Measurements from ENCODE around the gene FCGBP. TPM values are rescaled to one million over a fixed set of nuclear protein-coding genes. Genes with fewer than 3 reads are reported as not detected.
"Not testable (repeated sequence)": the region's sequence is repeated elsewhere in the genome, so short reads cannot be mapped to it uniquely, and the experiment has no call there.

FCGBP gene
- total RNA-seq, 1 donor from 2014 or later = 5.7 TPM

DNA sequence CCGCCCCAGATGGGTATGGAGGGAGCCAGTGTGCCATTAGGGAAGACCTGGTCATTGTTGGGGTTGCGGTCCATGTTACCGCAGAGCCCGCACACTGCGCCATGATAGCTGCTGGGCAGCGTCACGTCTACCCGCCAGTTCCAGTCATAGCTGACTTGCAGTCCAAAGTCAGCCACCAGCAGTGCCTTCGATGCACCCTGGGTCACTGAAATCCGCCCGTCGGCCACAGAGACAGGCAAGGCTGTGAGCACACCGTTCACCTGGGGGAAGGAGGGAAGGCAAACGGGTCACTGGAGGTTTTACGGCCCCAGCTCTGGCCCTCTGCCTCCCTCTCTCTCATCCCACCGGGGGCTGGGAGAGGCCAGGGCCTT lies 40.2 kb downstream of the FCGBP start:
- not testable (repeated sequence) for H3K9me3 ChIP-seq (ENCODE audit: control insufficient read depth in 3 of 3, low read length in 3 of 3); H3K27ac ChIP-seq (ENCODE audit: low read depth, low read length); H3K4me3 ChIP-seq (ENCODE audit: low read length in 3 of 3); H3K9ac ChIP-seq (ENCODE audit: low read depth in 1 of 3, low read length in 3 of 3); H3K36me3 ChIP-seq (ENCODE audit: control insufficient read depth in 3 of 3, insufficient read depth in 3 of 3, low read length in 3 of 3); H3K4me1 ChIP-seq (ENCODE audit: control insufficient read depth in 3 of 3, insufficient read depth in 3 of 3, low read length in 3 of 3)
- H3K27me3 ChIP-seq (ENCODE audit: control insufficient read depth in 3 of 3, insufficient read depth in 3 of 3, low read length in 3 of 3) = peaks cover 14 to 19% (median 14%) of the 10 kb centered on the region in 3 donors

DNA sequence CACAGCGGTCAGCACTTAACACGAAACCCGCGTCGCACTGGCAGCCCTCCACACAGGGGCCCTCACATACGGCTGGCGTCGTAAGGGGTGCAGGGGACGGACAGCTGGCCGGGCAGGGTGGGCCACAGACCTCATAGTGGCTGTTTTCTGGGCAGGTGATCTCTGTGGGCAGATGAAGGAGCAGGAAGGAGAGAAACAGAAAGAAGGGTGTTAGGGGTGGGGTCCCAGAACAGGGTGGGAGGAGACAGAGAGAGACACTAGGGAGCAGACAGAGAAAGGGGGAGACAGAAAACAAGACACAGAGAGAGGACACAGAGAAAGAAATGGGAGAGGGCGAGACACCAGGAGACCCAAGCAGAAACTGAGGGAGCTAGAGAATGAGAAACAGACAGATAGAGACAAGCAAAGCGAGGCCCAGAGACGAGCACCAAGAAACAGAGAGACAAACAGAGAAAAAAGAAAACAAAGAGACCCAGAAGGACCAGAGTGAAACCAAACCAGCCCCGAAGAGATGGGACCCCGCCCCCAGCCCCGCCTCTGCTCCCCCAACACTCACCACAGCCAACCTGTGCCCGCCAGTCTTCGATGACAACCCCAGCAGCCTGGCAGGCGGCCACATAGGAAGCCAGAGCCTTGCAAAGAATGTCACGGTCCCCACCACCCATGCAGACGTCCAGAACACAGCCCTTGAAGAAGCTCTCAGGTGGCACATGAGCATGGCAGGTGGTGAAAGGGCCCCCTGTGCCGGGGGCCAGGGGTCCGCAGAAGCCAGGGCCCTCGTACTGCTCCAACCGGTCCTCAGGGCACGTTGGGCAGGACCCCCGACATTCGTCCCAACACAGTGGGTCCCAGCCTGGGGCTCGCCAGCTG lies 40.8 kb downstream of the FCGBP start:
- not testable (repeated sequence) for H3K36me3 ChIP-seq (ENCODE audit: control insufficient read depth in 3 of 3, insufficient read depth in 3 of 3, low read length in 3 of 3); H3K9me3 ChIP-seq (ENCODE audit: control insufficient read depth in 3 of 3, low read length in 3 of 3); H3K4me1 ChIP-seq (ENCODE audit: control insufficient read depth in 3 of 3, insufficient read depth in 3 of 3, low read length in 3 of 3); H3K9ac ChIP-seq (ENCODE audit: low read depth in 1 of 3, low read length in 3 of 3); H3K27ac ChIP-seq (ENCODE audit: low read depth, low read length); H3K4me3 ChIP-seq (ENCODE audit: low read length in 3 of 3)
- H3K27me3 ChIP-seq (ENCODE audit: control insufficient read depth in 3 of 3, insufficient read depth in 3 of 3, low read length in 3 of 3) = peaks cover 14 to 19% (median 14%) of the 10 kb centered on the region in 3 donors

DNA sequence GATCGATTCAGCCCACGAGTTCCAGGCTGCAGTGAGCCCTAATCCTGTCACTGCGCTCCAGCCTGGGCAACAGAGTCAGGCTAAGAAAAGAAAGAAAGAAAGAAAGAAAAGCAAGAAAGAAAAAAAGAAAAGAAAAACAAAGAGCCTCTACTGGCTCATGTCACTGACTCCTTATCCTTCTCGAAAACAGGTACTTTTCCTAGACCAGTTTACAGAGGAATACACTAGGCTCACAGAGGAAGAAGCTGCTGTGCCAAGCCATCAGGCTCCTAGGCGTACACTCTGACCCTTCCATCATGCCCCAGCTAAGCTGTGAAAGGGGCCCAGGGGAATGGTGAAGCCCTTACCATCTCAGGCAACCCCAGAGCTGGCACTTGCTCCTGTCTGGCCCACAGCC lies 41.9 kb downstream of the FCGBP start:
- not testable (repeated sequence) for H3K27ac ChIP-seq (ENCODE audit: low read depth, low read length); H3K4me3 ChIP-seq (ENCODE audit: low read length in 3 of 3); H3K9me3 ChIP-seq (ENCODE audit: control insufficient read depth in 3 of 3, low read length in 3 of 3); H3K9ac ChIP-seq (ENCODE audit: low read depth in 1 of 3, low read length in 3 of 3); H3K4me1 ChIP-seq (ENCODE audit: control insufficient read depth in 3 of 3, insufficient read depth in 3 of 3, low read length in 3 of 3); H3K36me3 ChIP-seq (ENCODE audit: control insufficient read depth in 3 of 3, insufficient read depth in 3 of 3, low read length in 3 of 3)
- H3K27me3 ChIP-seq (ENCODE audit: control insufficient read depth in 3 of 3, insufficient read depth in 3 of 3, low read length in 3 of 3) = peaks cover 14 to 19% (median 14%) of the 10 kb centered on the region in 3 donors

DNA sequence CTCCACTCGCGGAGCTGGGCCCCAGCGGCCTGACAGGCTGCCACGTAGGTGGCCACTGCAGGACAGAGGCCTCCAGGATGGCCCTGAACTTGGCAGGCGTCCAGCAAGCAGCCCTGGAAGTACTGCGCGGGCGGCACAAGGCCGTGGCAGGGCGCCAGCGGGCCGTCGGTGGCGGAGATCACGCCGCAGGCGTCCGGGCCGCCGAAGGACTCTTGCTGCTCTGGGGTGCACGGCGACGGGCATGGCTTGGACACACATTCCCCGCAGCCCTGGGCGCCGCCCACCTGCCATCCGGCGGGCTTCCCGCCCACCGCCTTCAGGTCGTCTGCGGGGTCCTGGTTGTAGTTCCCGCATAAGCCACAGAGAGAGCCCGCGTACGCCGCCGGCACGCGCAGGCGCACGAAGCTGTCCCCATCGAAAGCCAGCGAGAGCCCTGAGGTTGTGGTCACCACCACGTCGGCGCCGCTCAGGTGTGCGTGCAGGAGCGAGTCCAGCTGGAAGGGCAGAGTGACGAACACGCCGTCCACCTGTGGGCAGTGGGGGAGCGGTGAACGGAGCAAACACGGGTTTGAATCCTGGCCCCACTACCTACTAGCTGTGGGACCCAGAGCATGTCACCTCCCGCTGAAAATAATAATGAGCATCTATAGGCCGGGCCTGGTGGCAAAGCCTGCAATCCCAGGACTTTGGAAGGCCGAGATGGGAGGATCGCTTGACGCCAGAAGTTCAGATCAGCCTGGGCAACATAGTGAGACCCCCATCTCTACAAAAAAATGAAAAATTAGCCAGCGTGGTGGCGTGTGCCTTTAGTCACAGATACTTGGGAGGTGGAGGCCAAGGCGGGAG lies 42.6 kb downstream of the FCGBP start:
- H3K9ac ChIP-seq (ENCODE audit: low read depth in 1 of 3, low read length in 3 of 3); H3K4me3 ChIP-seq (ENCODE audit: low read length in 3 of 3); H3K27ac ChIP-seq (ENCODE audit: low read depth, low read length); H3K36me3 ChIP-seq (ENCODE audit: control insufficient read depth in 3 of 3, insufficient read depth in 3 of 3, low read length in 3 of 3); H3K4me1 ChIP-seq (ENCODE audit: control insufficient read depth in 3 of 3, insufficient read depth in 3 of 3, low read length in 3 of 3); H3K9me3 ChIP-seq (ENCODE audit: control insufficient read depth in 3 of 3, low read length in 3 of 3): not testable (repeated sequence)
- H3K27me3 ChIP-seq (ENCODE audit: control insufficient read depth in 3 of 3, insufficient read depth in 3 of 3, low read length in 3 of 3) = peaks cover 14 to 19% (median 14%) of the 10 kb centered on the region in 3 donors

DNA sequence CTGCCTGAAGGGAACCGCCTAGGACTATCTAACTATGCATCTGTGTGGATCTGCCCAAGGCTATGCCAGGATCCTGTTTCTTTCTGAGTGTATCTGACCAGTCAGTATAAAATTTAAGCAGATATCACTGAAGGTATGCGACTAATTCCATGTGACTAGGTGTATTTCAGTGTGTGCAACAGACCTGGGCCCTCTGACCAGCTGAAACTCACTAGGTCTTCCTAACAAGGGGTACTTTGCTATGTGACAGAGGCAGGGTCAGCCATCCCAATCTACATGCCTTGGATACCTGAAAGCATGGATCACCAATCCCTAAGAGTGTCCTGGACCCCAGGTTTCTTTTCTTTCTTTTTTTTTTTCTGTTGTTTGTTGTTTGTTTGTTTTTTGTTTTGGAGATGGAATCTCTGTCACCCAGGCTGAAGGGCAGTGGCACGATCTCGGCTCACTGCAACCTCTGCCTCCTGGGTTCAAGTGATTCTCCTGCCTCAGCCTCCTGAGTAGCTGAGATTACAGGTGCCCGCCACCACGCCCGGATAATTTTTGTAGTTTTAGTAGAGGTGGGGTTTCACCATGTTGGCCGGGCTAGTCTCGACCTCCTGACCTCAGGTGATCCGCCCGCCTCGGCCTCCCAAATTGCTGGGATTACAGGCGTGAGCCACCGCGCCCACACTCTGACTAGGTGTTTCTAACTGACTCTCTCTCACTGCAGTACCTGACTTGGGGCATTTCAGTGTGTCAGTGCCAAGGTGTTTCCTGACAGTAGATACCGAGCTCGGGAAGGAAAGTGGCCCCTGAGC lies 43.5 kb downstream of the FCGBP start:
- Histone ChIP-seq H3K4me1 (ENCODE audit: control insufficient read depth in 3 of 3, insufficient read depth in 3 of 3, low read length in 3 of 3) (peaks cover 0 to 2% (median 0%) of the 10 kb centered on the region in 3 donors), H3K36me3 (ENCODE audit: control insufficient read depth in 3 of 3, insufficient read depth in 3 of 3, low read length in 3 of 3) (no peaks in the 10 kb centered on the region), H3K9ac (ENCODE audit: low read depth in 1 of 3, low read length in 3 of 3) (no peak overlapping the region), H3K9me3 (ENCODE audit: control insufficient read depth in 3 of 3, low read length in 3 of 3) (no peaks in the 10 kb centered on the region), H3K27ac (ENCODE audit: low read depth, low read length) (no peak overlapping the region), H3K27me3 (ENCODE audit: control insufficient read depth in 3 of 3, insufficient read depth in 3 of 3, low read length in 3 of 3) (peaks cover 14 to 19% (median 14%) of the 10 kb centered on the region in 3 donors), H3K4me3 (ENCODE audit: low read length in 3 of 3) (no peak overlapping the region)

DNA sequence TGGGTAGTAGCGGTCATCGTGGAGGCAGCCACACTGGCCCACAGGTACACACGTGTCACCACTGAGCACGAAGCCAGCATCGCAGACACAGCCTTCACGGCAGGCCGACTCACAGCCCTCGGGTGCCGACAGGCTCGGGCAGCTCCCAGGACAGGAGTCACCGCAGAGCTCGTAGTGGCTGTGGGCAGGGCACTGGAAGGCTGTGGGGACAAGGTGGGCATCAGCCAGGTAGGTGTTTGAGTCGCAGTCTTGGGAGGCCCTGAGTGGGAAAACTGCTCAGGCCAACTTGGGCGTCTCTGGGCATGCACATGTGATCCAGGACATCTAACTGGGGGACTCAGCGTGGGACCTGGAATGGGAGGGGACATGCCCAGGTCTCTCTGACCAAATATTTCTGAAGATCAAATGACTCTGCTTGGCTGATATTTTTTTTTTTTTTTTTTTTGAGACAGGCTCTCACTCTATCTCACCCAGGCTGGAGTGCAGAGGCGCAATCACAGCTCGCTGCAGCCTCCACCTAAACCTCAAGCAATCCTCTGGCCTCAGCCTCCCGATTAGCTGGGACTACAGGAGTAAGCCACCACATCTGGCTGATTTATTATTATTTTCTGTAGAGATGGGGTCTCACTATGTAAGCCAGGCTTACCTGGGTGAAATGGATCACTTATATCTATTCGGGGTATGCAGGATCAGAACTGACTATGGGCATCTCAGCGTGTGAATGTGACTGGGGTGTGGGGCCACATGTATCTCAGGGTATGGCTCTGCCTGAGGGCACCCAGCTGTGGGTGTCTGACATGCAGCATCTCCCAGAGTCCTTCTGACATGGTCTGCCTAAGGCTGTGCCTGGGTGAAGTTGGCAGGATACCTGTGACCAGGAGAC lies 44.3 kb downstream of the FCGBP start:
- not testable (repeated sequence) for H3K4me1 ChIP-seq (ENCODE audit: control insufficient read depth in 3 of 3, insufficient read depth in 3 of 3, low read length in 3 of 3); H3K9ac ChIP-seq (ENCODE audit: low read depth in 1 of 3, low read length in 3 of 3); H3K27ac ChIP-seq (ENCODE audit: low read depth, low read length); H3K4me3 ChIP-seq (ENCODE audit: low read length in 3 of 3); H3K9me3 ChIP-seq (ENCODE audit: control insufficient read depth in 3 of 3, low read length in 3 of 3); H3K36me3 ChIP-seq (ENCODE audit: control insufficient read depth in 3 of 3, insufficient read depth in 3 of 3, low read length in 3 of 3)
- H3K27me3 ChIP-seq (ENCODE audit: control insufficient read depth in 3 of 3, insufficient read depth in 3 of 3, low read length in 3 of 3) = peaks cover 14 to 19% (median 14%) of the 10 kb centered on the region in 3 donors

DNA sequence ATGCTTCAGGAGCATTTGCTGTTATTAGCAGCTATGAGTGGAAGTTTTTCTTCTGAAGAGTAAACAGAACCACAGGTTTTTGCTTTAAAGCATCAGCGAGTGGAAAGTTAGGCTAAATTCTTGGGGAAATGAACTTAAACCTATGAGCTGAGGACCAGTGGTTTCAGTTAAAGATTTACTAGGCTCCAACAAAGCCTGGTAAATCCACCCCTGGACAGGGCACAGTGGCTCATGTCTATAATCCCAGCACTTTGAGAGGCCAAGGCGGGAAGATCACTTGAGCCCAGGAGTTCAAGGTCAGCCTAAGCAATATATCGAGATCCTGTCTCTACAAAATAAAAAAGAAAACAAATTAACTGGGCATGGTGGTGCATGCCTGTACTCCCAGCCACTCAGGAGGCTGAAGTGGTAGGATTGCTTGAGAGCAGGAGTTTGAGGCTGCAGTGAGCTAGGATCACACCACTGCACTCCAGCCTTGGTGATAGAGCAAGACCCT lies 46.9 kb downstream of the FCGBP start:
- H3K4me3 ChIP-seq (ENCODE audit: low read length in 3 of 3); H3K9ac ChIP-seq (ENCODE audit: low read depth in 1 of 3, low read length in 3 of 3); H3K27ac ChIP-seq (ENCODE audit: low read depth, low read length); H3K9me3 ChIP-seq (ENCODE audit: control insufficient read depth in 3 of 3, low read length in 3 of 3); H3K4me1 ChIP-seq (ENCODE audit: control insufficient read depth in 3 of 3, insufficient read depth in 3 of 3, low read length in 3 of 3); H3K36me3 ChIP-seq (ENCODE audit: control insufficient read depth in 3 of 3, insufficient read depth in 3 of 3, low read length in 3 of 3): not testable (repeated sequence)
- peaks cover 13 to 14% (median 13%) of the 10 kb centered on the region in 3 donors for H3K27me3 ChIP-seq (ENCODE audit: control insufficient read depth in 3 of 3, insufficient read depth in 3 of 3, low read length in 3 of 3)

DNA sequence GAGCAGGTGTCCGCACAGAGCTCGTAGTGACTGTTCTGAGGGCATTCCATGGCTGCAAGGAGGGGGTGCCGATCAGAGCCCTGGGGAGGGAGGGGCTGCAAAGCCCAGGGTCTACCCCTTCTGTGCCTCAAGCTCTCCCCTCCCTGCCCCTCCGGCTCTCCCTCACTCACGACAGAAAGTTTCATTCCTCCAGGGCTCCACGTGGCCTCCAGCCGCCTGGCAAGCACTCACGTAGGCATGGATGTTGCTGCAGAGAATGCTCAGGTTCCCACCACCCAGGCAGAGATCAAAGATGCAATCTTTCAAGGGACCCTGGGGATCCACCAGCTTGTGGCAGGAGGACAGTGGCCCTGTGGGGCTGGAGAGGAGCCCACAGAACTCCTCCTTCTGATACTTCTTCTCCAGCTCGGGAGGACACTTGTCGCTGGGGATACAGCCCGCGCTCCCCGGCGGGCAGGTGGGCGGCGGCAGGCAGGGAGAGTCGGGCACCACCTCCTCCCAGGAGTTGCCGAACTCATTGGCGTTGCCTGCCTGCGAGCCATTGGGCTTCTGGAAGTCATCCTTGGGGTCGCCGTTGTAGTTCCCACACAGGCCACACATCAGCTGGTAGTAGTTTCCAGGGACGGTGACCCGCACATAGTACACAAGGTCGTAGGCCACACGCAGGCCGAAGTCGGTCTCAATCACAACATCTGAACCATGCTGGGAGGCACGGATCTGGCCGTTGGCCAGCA lies 48.4 kb downstream of the FCGBP start:
- H3K4me3 ChIP-seq (ENCODE audit: low read length in 3 of 3); H3K27ac ChIP-seq (ENCODE audit: low read depth, low read length); H3K27me3 ChIP-seq (ENCODE audit: control insufficient read depth in 3 of 3, insufficient read depth in 3 of 3, low read length in 3 of 3); H3K9ac ChIP-seq (ENCODE audit: low read depth in 1 of 3, low read length in 3 of 3); H3K9me3 ChIP-seq (ENCODE audit: control insufficient read depth in 3 of 3, low read length in 3 of 3); H3K4me1 ChIP-seq (ENCODE audit: control insufficient read depth in 3 of 3, insufficient read depth in 3 of 3, low read length in 3 of 3); H3K36me3 ChIP-seq (ENCODE audit: control insufficient read depth in 3 of 3, insufficient read depth in 3 of 3, low read length in 3 of 3): not testable (repeated sequence)

DNA sequence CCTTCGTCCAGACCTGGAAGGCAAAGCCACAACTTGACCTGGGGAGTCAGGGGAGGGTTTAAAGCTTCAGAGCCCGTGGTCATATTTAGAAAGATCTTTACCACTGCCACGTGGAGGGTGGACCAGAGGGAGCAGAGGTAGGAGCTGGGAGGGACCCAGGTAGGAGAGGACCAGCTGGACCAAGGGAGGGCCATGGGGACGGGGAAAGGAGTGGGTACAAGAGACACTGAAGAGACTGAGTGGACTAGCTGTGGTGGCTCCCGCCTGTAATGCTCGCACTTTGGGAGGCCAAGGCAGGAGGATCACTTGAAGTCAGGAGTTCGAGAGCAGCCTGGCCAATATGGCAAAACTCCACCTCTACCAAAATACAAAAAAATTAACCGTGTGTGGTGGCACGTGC lies 49.7 kb downstream of the FCGBP start:
- not testable (repeated sequence) for H3K4me1 ChIP-seq (ENCODE audit: control insufficient read depth in 3 of 3, insufficient read depth in 3 of 3, low read length in 3 of 3); H3K36me3 ChIP-seq (ENCODE audit: control insufficient read depth in 3 of 3, insufficient read depth in 3 of 3, low read length in 3 of 3); H3K9me3 ChIP-seq (ENCODE audit: control insufficient read depth in 3 of 3, low read length in 3 of 3); H3K4me3 ChIP-seq (ENCODE audit: low read length in 3 of 3); H3K27ac ChIP-seq (ENCODE audit: low read depth, low read length); H3K27me3 ChIP-seq (ENCODE audit: control insufficient read depth in 3 of 3, insufficient read depth in 3 of 3, low read length in 3 of 3); H3K9ac ChIP-seq (ENCODE audit: low read depth in 1 of 3, low read length in 3 of 3)
